SJSA1 (cell line): Measurements from ENCODE around the gene CUEDC1. TPM values are rescaled to one million over a fixed set of nuclear protein-coding genes. Genes with fewer than 3 reads are reported as not detected.

Experiments
- DNase-seq, 2 experiments: peaks; one replicate each; pipeline ENCODE4 v3.0.0-alpha.2; 2015 to 2020; ENCODE audit warnings: low spot score in 2 of 2, low read depth in 1 of 2
- H3K27ac ChIP-seq: fragments of 250-450 bp; sonication (Bioruptor Pico); 2 replicates; pipeline ENCODE4 v1.5.1; 2020; ENCODE audit warnings: mild to moderate bottlenecking, moderate library complexity
- H3K27me3 ChIP-seq: fragments of 250-450 bp; sonication (Bioruptor Pico); replicated peaks from 2 replicates; pipeline ENCODE4 v1.5.1; 2020; ENCODE audit warnings: mild to moderate bottlenecking, moderate library complexity
- H3K36me3 ChIP-seq: fragments of 250-450 bp; sonication (Bioruptor Pico); 2 replicates; pipeline ENCODE4 v1.5.1; 2020; ENCODE audit warnings: mild to moderate bottlenecking
- H3K4me1 ChIP-seq: fragments of 250-450 bp; sonication (Bioruptor Pico); replicated peaks from 2 replicates; pipeline ENCODE4 v1.6.1; 2021; ENCODE audit warnings: mild to moderate bottlenecking
- H3K4me3 ChIP-seq: fragments of 250-450 bp; sonication (Bioruptor Pico); 2 replicates; pipeline ENCODE4 v1.5.1; 2020; ENCODE audit warnings: mild to moderate bottlenecking
- H3K9me3 ChIP-seq: fragments of 250-450 bp; sonication (Bioruptor Pico); replicated peaks from 2 replicates; pipeline ENCODE4 v1.5.1; 2020; ENCODE audit warnings: mild to moderate bottlenecking
- total RNA-seq: library from RNA; depleted of rRNA; stranded (reverse); fragments of >200 nt; shearing (Covaris generic); gene quantifications from 2 replicates; pipeline ENCODE4 v1.2.3, GENCODE V29; 2014

Gene CUEDC1
- total RNA-seq, 1 experiment from 2014 or later = 27.3 TPM

DNA sequence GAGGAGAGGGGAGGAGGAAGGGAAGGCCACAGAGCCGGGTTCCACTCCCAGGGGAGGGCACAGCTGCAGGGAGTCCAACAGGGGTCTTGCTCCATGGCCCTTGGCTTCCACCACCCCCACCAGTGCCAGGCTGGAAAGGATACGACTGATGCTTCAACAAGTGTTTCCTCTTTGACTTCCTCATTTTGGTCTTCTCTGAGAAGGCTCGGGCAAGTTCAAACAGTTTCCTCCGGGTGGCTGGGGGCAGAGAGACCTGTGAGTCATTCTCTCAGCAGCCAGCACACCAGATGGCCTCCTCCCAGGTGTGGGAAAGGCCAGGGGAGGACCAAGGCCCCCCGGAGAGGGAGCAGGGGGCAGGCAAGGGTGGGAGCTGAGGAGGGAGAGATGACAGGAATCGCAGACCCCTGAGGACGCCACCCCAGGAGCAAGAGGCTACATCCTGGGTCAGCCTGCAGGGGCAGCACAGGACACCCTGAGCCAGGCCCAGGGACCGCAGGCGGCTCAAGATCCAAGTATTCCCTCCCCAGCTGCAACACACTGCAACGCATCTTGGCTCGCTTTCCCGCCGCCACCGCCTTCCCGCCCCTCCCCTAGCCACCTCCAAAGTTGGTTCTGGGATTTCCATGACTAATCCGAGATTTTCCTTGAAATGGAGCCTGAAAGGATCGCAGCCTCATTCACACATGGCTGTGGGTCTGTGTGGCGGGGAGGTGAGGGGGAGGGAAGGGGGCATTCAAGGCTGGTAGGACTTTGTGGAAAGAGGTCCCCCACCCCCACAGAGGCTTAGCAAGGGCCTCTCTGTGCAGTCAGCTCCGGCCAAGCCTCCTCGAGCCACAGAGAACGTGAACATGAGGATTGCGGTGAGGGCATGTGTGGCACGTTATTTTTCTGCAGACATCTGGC, 87.0 kb downstream of the CUEDC1 start:
- Histone ChIP-seq H3K4me3 (no peak overlapping the region), H3K36me3 (peaks cover 78% of the 10 kb centered on the region)
- DNase-seq = peak; percentile 97 to 98

DNA sequence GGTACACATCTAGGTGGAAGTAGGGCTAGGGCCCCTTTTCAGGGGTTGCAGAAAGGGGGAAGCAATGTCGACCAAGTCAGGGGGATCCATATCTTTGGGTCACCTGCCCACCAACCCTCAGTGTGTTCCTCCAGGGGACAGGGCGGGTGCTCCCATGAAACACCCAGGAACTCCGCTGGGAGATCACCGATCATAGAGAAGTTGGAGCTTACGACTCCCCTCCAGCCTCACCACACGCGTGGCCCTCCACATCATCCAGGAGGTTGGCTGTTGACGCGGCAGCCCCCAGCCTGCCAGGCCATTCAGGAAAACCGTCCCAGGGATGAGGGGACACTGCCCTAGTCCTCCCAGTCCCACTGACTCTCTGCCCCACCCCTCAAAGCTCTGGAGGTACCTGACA, 88.1 kb downstream of the CUEDC1 start:
- peak overlapping the region; percentile 61 for H3K27ac ChIP-seq
- peaks cover 49% of the 10 kb centered on the region for H3K4me1 ChIP-seq
- no peak for DNase-seq
- no peaks in the 10 kb centered on the region for H3K27me3 ChIP-seq
- H3K9me3 ChIP-seq = 0 out of 2 replicates have a peak, but pooled peaks cover 4% of the 10 kb centered on the region
- peaks cover 67% of the 10 kb centered on the region for H3K36me3 ChIP-seq
- H3K4me3 ChIP-seq = no peak overlapping the region

More for the DNA sequence above, 87.0 kb downstream of the CUEDC1 start:
- Histone ChIP-seq H3K27ac (peak overlapping the region; percentile 61), H3K9me3 (0 out of 2 replicates have a peak, but pooled peaks cover 4% of the 10 kb centered on the region), H3K4me1 (peaks cover 42% of the 10 kb centered on the region), H3K27me3 (no peaks in the 10 kb centered on the region)

- Histone ChIP-seq H3K27me3 (no peaks in the 10 kb centered on the region), H3K27ac (no peak overlapping the region), H3K9me3 (0 out of 2 replicates have a peak, but pooled peaks cover 4% of the 10 kb centered on the region), H3K36me3 (peaks cover 63% of the 10 kb centered on the region), H3K4me1 (peaks cover 53% of the 10 kb centered on the region), H3K4me3 (no peak overlapping the region)
- no peak for DNase-seq
These were observed 88.5 kb downstream of the CUEDC1 start for GRCh38 chr17:57866723-57867122.

GRCh38 chr17:57866319-57866718, 88.9 kb downstream of the CUEDC1 start:
- peaks cover 59% of the 10 kb centered on the region for H3K36me3 ChIP-seq
- no peak overlapping the region for H3K4me3 ChIP-seq
- 0 out of 2 replicates have a peak, but pooled peaks cover 4% of the 10 kb centered on the region for H3K9me3 ChIP-seq
- H3K27me3 ChIP-seq = no peaks in the 10 kb centered on the region
- peaks cover 57% of the 10 kb centered on the region for H3K4me1 ChIP-seq
- H3K27ac ChIP-seq = no peak overlapping the region
- DNase-seq = peak in 1 of 2 experiments; percentile 42

DNA sequence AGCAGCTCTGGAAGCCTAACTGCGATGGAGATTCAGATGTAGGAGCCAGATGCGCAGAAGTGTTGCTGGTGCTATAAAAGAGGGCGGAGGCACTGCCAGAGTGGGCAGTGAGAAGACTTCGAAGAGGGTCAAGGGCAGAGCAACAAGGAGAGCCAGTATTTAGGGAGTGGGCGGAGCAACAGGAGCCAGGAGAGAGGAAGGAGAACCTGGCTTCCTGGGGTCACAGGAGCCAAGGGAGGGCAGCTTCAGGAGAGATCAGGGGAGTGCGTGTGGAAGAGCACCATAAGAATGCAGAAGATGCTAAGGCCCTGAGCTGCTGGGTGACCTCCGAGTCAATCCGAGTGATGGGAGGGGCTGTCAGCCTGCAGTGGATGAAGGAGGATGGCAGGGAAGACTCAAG, 90.9 kb downstream of the CUEDC1 start:
- no peak for DNase-seq
- Histone ChIP-seq H3K36me3 (peaks cover 40% of the 10 kb centered on the region), H3K4me1 (peaks cover 61% of the 10 kb centered on the region), H3K27ac (no peak overlapping the region), H3K27me3 (no peaks in the 10 kb centered on the region), H3K4me3 (no peak overlapping the region), H3K9me3 (no peaks in the 10 kb centered on the region)

DNA sequence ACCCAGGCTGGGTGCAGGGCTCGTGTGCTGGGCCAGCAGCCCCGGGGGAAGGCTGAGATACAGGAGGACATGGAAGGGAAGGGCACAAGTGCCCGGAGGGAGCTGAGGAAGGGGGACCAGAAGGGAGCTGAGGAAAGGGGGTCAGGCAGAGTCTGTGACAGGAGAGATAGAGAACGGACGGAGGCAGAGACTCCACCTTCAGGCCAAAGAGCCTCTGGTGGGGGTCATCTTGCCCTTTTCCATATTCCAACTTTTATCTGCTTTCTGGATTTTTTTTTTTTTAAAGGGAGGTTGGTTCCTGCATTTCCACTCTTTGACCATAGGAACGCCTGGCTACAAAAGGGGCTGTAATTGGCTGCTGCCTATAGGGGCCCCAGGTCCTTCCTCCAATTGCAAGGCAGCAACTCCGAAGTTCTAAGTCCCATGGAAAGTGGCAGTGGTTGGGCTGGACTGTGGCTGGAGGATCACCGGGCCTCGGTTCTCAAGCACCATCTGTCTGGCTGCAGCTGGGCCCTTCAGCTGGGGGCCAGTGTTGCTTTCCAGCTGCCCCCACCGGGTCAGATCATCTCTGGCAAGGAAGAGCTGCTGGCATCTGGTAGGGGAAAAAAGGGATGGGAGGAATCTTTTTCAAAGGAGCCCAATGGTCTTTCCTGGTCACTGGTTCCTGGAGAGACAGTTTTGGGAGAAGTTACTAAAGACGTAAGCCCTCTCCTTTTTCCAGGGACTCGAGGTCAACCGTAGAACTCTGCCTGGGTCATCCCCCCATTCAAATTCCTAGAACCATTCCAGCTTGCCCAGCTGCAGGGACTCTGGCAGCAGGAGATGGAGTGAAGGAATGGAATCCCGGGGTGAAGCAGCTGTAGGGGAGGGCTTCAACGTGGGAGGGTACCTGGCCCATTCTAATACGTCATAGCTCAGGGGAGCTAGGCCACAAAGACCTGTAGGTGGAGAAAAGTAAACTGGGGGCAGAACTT, 92.2 kb downstream of the CUEDC1 start:
- H3K36me3 ChIP-seq = peaks cover 34% of the 10 kb centered on the region
- no peak overlapping the region for H3K4me3 ChIP-seq
- DNase-seq = no peak
- H3K4me1 ChIP-seq = peaks cover 52% of the 10 kb centered on the region
- no peaks in the 10 kb centered on the region for H3K27me3 ChIP-seq
- no peaks in the 10 kb centered on the region for H3K9me3 ChIP-seq
- H3K27ac ChIP-seq = no peak overlapping the region

DNA sequence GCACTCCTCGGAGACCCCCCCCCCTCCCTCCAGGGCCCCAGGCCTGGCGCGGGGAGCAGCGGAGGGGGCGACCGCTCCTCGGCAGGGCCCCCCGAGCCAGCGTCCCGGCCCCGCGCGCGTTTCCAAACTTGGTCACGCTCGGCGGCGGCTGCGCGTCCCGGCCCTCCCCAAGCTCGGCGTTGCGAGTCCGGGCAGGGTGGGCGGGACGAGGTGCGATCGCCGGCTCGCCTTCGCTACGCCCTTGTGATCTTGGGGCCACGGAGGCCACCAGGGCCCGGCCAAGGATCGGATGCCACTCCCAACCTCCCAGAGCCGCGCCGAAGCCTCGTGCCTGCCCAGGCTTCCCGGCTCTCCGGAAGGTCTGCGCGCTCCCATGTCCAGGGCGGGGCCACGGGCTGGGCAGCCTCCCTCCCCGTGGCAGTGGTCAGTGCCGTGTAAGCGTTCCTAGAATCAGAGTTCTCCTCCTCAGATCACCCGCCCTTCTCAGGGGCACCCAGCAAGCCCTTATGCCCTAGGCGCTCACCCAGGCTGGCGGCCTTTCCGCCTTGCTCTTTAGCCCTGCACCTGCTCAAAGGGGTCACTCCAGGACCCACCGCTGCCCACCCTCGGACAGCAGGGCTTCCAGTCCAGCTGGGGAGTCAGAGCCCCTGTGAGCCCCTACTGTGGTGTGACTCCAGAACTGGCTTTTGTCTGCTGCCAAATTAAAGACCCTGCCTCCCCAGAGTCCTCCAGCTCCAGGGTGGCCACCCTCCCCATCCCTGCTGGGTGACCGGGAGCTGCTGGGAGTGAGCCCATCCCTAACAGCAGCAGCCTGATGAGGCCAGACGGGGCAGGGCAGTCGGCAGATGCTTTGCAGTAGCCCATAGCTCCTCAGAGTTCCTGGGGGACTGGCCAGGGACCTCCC, 93.2 kb downstream of the CUEDC1 start:
- H3K27ac ChIP-seq = peak overlapping the region; percentile 74
- peak; percentile 76 to 81 for DNase-seq
- peaks cover 43% of the 10 kb centered on the region for H3K4me1 ChIP-seq
- no peaks in the 10 kb centered on the region for H3K9me3 ChIP-seq
- H3K36me3 ChIP-seq = peaks cover 26% of the 10 kb centered on the region
- no peaks in the 10 kb centered on the region for H3K27me3 ChIP-seq
- peak overlapping the region; percentile 42 for H3K4me3 ChIP-seq

DNA sequence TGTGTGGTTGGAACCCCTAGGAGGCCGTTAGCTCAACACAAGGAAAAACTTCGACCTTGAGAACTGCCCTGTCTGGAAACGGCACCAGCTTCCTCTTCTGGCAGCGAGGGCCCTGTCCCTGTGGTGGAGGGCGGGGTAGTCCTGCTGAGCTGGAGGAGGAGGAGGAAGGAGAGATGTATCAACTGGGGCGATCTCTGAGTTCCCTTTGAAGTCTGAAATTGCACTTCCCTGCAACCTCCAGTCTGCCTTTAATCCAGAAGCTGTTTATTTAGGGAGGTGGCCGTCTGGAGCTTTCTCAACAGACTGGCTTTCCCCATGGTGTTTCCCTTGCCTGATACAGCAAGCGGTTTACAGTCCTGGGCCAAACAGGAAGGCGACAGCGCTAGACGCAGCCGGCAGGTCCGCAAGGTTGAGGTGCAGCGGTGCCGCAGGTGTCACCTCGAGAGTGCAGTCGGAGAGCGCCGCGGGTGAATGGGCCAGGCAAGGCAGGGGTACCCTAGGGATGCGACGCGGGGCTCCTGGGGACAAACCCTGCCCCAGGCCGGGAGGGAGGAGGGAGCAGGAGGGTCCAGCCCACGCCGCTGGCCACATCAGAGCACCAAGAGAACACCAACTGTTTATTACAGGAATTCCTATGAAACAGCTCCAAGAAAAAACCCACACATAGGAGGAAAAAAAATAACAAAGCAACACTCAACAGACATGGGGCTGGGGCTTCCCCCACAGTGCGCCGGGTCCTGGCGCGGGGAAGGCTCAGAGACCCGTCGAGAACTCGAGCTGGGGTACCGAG, 94.0 kb downstream of the CUEDC1 start:
- Histone ChIP-seq H3K27me3 (no peaks in the 10 kb centered on the region), H3K9me3 (no peaks in the 10 kb centered on the region), H3K4me3 (peak overlapping the region; percentile 42), H3K4me1 (peaks cover 41% of the 10 kb centered on the region), H3K27ac (peak overlapping the region; percentile 74), H3K36me3 (peaks cover 17% of the 10 kb centered on the region)
- DNase-seq = peak in 1 of 2 experiments; percentile 85

GRCh38 chr17:57860414-57860999, 94.7 kb downstream of the CUEDC1 start:
- Histone ChIP-seq H3K4me1 (peaks cover 41% of the 10 kb centered on the region), H3K27ac (no peak overlapping the region), H3K27me3 (no peaks in the 10 kb centered on the region)

GRCh38 chr17:57859601-57860413, 95.4 kb downstream of the CUEDC1 start:
- Histone ChIP-seq H3K4me3 (no peak overlapping the region), H3K27ac (no peak overlapping the region), H3K27me3 (no peaks in the 10 kb centered on the region), H3K4me1 (peaks cover 41% of the 10 kb centered on the region), H3K36me3 (peaks cover 8% of the 10 kb centered on the region), H3K9me3 (no peaks in the 10 kb centered on the region)
- no peak for DNase-seq

More at GRCh38 chr17:57860414-57860999, 94.7 kb downstream of the CUEDC1 start:
- Histone ChIP-seq H3K36me3 (peaks cover 14% of the 10 kb centered on the region), H3K4me3 (no peak overlapping the region), H3K9me3 (no peaks in the 10 kb centered on the region)
- DNase-seq = no peak

DNA sequence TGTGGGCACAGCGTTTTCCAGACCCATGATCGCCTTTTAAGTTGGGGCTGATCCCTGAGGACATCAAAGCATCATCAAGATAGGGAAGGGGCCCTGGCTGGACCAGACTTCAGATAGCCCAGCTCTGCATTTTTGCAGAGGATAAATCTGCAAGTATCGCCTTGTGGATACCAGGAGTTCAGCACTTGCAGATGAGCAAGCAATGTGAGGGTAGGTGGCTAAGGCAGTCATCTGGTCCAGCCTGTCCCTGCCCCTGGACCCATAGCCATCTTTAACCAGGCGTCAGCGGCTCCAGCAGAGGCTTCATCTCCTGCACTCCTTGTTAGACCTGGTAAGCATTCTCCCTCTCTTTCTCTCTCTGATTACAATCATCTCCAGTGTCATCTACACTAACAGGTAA, 96.4 kb downstream of the CUEDC1 start:
- Histone ChIP-seq H3K27ac (no peak overlapping the region), H3K9me3 (no peaks in the 10 kb centered on the region), H3K36me3 (no peaks in the 10 kb centered on the region), H3K4me1 (peaks cover 41% of the 10 kb centered on the region), H3K4me3 (no peak overlapping the region), H3K27me3 (no peaks in the 10 kb centered on the region)
- no peak for DNase-seq
